ENCODE results near the gene EIF4G1.
"Not testable (repeated sequence)": the region's sequence is repeated elsewhere in the genome, so short reads cannot be mapped to it uniquely, and the experiment has no call there.

Gene EIF4G1, protein sequence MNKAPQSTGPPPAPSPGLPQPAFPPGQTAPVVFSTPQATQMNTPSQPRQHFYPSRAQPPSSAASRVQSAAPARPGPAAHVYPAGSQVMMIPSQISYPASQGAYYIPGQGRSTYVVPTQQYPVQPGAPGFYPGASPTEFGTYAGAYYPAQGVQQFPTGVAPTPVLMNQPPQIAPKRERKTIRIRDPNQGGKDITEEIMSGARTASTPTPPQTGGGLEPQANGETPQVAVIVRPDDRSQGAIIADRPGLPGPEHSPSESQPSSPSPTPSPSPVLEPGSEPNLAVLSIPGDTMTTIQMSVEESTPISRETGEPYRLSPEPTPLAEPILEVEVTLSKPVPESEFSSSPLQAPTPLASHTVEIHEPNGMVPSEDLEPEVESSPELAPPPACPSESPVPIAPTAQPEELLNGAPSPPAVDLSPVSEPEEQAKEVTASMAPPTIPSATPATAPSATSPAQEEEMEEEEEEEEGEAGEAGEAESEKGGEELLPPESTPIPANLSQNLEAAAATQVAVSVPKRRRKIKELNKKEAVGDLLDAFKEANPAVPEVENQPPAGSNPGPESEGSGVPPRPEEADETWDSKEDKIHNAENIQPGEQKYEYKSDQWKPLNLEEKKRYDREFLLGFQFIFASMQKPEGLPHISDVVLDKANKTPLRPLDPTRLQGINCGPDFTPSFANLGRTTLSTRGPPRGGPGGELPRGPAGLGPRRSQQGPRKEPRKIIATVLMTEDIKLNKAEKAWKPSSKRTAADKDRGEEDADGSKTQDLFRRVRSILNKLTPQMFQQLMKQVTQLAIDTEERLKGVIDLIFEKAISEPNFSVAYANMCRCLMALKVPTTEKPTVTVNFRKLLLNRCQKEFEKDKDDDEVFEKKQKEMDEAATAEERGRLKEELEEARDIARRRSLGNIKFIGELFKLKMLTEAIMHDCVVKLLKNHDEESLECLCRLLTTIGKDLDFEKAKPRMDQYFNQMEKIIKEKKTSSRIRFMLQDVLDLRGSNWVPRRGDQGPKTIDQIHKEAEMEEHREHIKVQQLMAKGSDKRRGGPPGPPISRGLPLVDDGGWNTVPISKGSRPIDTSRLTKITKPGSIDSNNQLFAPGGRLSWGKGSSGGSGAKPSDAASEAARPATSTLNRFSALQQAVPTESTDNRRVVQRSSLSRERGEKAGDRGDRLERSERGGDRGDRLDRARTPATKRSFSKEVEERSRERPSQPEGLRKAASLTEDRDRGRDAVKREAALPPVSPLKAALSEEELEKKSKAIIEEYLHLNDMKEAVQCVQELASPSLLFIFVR (N-terminal part only)

DNA sequence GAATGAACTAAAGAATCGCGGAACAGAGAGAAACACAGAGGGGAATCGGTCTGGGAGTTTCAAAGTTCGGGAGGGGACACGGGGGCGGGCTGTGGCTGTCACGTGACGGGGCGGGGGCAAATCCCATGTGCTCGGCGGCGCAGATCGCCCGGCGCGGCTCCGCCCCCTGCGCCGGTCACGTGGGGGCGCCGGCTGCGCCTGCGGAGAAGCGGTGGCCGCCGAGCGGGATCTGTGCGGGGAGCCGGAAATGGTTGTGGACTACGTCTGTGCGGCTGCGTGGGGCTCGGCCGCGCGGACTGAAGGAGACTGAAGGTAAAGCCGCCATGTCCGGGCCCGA lies at the start of gene EIF4G1:
Gene EIF4G1, plus strand, starts transcription at position 244 of the 337 bp plus-strand sequence. CDS start 1,191 bp downstream, outside the sequence.
- DNase-seq: peak; percentile 96

DNA sequence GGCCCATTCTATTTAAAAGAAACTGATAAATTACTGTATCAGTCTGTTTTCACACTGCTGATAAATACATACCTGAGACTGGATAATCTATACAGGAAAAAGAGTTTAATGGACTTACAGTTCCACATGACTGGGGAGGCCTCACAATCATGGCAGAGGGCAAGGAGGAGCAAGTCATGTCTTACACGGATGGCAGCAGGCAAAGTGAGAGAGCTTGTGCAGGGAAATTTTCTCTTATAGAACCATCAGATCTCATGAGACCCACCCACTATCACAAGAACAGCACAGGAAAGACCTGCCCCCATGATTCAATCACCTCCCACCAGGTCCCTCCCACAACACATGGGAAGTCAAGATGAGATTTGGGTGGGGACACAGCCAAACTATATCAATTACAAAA lies 47.2 kb upstream of the EIF4G1 start:
- DNase-seq: not testable (repeated sequence)

DNA sequence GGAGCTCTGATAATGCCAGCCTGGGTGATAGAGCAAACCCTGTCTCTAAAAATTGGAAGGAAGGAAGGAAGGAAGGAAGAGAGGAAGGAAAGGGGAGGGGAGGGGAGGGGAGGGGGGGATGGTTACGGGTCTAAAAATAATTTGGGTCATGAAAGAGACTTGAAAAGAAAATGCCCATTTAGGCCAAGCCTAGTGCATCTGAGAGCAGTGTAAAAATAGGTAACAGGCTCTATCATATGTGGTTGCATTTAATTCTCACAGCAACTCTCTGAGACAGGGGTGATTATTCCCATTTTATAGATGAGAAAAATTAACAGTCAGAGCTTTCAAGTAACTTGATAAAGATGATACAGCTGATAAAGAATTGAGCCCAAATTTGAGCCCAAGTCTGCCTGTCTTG lies 42.1 kb upstream of the EIF4G1 start:
- no peak for DNase-seq

DNA sequence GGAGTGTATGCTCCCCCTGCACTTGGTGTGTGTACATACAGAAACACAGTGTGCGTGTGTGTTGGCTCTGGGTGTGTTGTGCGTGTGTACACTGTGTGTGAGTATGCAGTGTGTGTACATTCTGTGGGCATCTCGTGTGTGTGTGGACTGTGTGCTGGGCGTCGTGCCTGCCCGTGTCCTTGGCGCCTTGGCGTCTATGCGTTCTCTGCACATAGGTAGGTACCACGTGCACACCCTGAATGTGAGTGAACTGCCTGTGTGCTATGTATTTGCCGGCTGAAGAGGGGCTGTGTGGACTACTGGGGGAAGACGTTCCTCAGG lies 39.1 kb upstream of the EIF4G1 start:
- no peak for DNase-seq

DNA sequence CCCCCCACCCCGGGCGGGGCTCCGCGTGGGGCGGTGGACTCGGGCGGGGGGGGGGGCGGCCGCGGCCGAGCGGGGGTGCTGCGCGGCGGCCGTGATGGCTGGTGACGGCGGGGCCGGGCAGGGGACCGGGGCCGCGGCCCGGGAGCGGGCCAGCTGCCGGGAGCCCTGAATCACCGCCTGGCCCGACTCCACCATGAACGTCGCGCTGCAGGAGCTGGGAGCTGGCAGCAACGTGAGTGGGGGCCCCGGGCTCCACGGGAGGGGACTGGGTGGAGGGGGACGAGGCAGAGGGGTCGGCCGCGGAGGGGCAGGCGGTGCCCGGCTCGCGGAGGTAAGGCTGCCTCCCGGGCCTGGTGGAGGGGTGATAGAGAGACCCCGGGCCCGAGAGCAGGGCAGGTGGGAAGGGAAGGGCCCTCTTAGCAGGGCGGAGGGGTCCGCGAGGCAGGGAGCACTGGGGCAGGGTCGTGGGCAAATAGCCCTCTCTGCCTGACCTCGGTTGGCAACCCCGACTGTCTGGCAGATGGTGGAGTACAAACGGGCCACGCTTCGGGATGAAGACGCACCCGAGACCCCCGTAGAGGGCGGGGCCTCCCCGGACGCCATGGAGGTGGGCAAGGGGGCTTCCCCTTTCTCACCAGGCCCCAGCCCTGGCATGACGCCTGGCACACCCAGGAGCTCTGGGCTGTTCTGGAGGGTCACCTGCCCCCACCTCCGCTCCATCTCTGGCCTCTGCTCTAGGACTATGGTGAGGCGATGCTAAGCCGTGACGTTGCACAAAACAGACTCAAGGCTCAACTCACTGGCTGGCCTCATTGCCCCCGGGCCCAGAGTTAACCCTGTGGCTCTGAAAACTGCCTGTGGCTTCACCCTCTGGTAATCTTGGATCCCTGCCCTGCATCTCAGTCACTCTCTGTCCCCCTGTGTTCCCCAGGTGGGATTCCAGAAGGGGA lies 38.2 kb upstream of the EIF4G1 start, which contains the start of gene ECE2:
Gene ECE2, plus strand, starts transcription at position 62 of the 950 bp plus-strand sequence. Its CDS starts 132 bp downstream, at position 194.
- DNase-seq: no peak

DNA sequence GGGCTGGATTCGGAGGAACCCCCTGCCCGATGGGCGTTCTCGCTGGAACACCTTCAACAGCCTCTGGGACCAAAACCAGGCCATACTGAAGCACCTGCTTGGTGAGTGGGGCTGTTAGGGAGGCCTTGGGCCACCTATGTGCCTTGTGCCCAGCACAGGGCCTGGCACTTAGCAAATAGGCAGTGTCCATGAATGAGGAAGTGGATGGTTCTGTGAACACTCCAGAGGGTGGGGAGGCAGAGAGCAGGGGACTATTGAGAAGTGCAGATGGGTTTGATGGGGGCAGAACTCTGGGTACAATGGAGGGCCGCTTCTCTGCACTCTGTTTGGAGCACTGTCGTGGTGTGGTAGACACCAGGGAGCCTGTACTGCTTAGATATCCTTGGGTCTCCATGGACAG lies 37.0 kb upstream of the EIF4G1 start:
- DNase-seq: no peak

DNA sequence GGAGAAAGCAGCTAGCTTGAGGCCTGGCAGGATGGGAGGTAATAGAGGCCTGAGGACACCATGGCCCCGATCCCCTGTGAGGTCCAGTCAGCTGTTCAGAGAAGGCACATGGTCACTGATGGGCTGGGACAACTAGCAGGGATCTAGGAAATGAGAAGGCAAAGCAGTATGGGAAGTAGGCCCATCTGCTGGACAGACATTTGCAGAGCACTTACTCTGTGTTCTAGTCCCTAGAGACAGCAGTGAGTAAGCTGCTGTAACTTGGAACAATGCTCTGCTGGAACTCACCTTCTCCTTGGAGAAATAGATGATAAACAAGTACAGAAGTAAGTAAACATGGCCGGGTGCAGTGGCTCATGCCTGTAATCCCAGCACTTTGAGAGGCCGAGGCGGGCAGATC lies 31.5 kb upstream of the EIF4G1 start:
- no peak for DNase-seq

DNA sequence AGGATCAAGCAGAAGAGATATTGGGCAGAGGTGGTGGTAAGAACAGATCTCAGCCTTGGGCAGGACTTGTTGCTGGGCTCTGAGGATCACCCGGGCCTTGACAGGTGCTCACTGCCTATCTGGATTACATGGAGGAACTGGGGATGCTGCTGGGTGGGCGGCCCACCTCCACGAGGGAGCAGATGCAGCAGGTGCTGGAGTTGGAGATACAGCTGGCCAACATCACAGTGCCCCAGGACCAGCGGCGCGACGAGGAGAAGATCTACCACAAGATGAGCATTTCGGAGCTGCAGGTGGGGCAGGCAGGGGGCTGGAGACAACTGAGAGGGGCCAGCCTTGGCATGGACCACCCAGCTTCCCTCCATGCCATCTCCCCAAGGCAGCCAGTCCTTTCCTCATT lies 30.7 kb upstream of the EIF4G1 start:
- DNase-seq: no peak

DNA sequence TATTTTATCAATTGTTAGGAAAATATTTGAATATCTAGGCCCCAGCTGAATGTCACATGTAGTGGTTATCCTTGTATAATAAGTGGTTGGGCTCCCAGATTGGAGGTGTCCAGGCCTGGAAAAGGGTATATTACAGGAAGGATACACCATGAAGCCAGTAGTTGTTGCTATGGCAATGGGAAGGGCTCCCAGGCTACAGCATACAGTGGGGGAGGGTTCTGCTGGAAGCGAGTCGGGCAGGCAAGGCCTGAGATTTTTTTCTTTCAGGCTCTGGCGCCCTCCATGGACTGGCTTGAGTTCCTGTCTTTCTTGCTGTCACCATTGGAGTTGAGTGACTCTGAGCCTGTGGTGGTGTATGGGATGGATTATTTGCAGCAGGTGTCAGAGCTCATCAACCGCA lies 29.7 kb upstream of the EIF4G1 start:
- peak; percentile 93 for DNase-seq

DNA sequence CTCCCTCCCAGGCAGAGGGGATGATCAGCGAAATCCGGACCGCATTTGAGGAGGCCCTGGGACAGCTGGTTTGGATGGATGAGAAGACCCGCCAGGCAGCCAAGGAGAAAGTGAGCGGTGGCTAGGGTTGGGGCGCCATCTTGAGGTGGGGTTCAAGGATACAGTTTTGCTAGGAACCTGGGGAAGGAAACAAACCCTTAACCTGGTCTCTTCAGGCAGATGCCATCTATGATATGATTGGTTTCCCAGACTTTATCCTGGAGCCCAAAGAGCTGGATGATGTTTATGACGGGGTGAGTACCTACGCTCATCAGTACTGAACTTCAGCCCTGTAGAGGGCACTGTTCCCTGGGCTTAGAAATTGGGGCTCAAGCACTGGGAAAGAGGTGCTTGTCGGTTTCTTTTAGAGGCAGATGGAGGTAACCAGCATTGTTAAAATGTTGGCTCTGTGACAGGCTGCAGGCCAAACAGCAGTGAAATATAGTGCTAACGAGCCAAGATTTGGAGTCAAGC lies 24.9 kb upstream of the EIF4G1 start:
- DNase-seq: peak; percentile 25

DNA sequence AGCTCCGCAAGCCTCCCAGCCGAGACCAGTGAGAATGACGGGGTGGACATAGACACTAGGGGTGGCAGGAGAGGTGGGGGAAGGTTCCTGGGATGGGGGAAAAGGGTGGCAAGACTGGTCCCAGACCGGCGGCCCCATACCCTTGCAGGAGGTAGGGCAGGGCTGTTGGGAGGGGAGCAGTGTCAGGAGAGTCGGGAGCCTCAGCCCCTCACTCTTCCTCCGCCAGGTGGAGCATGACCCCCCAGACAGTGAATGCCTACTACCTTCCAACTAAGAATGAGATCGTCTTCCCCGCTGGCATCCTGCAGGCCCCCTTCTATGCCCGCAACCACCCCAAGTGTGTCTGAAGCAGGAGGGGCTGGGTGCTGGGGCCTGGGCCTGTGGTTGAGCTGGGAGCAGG lies 24.1 kb upstream of the EIF4G1 start:
- DNase-seq: no peak

DNA sequence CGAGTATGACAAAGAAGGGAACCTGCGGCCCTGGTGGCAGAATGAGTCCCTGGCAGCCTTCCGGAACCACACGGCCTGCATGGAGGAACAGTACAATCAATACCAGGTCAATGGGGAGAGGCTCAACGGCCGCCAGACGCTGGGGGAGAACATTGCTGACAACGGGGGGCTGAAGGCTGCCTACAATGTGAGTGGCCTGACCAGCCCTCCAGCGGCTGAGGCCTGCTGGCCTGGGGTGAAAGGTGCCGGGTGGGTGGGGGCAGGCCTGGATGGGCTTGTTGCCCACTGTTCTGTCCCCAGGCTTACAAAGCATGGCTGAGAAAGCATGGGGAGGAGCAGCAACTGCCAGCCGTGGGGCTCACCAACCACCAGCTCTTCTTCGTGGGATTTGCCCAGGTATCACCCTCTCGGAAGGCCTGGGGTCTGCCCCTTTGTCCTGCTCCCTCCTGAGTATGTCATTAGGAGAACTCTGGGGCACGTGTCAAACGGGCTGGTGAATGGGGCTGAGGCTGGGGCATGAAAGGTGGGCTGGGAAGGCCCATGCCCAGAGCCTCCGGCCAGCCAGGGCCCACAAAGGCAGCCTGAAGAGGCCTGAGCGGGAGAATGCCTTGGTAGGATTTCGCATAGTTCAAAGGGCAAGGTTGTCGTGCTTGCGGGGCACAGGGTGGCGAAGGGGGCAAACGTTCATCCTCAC lies 23.2 kb upstream of the EIF4G1 start:
- DNase-seq: no peak

DNA sequence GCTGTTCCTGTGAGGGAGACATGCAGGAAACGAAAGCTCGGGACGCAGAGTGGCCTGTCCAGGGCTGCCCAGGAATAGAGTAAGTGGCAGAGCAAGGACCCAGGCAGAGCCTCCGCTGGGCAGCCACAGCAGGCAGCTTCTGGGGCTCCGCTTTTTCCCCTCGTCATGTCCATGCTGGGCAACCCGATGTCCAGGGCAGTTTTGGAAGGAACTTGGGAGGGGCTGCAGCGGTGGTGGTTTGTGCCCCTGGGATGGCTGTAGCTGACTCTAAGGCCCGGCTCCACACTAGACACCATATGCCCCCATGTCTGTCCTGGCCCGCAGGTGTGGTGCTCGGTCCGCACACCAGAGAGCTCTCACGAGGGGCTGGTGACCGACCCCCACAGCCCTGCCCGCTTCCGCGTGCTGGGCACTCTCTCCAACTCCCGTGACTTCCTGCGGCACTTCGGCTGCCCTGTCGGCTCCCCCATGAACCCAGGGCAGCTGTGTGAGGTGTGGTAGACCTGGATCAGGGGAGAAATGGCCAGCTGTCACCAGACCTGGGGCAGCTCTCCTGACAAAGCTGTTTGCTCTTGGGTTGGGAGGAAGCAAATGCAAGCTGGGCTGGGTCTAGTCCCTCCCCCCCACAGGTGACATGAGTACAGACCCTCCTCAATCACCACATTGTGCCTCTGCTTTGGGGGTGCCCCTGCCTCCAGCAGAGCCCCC lies 22.5 kb upstream of the EIF4G1 start:
- no peak for DNase-seq

DNA sequence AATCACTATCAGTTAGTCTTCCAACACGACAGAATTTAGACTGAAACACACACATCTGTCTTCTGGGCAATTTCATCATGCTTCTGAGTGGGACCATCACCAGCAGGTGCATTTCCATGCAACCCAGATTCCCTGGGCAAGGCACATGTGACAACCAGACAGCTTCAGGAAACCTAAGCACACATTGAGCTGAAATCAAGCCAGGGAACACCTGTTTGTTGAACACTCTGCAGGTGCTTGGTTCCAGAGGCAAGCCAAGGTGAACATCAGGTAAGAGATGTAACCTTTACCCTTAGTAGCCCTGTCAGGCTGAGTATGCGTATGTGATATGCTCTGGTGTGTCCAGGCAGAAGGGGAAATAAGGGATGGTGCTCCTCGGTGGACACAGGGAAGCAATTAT lies 18.6 kb upstream of the EIF4G1 start:
- DNase-seq: no peak

DNA sequence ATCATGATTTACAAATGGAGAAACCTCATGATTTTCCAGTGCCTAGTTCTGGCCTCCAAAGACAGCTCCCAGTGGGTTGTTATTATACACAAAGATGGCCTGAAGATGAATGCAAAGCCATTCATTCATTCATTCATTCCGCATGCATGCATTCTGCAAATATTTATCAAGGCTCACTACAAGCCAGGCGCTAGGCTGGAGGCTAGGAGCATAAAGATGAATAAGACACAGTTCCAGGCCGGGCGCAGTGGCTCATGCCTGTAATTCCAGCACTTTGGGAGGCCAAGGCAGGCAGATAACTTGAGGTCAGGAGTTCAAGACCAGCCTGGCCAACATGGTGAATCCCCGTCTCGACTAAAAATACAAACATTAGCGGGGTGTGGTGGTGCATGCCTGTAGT lies 17.8 kb upstream of the EIF4G1 start:
- DNase-seq: no peak

DNA sequence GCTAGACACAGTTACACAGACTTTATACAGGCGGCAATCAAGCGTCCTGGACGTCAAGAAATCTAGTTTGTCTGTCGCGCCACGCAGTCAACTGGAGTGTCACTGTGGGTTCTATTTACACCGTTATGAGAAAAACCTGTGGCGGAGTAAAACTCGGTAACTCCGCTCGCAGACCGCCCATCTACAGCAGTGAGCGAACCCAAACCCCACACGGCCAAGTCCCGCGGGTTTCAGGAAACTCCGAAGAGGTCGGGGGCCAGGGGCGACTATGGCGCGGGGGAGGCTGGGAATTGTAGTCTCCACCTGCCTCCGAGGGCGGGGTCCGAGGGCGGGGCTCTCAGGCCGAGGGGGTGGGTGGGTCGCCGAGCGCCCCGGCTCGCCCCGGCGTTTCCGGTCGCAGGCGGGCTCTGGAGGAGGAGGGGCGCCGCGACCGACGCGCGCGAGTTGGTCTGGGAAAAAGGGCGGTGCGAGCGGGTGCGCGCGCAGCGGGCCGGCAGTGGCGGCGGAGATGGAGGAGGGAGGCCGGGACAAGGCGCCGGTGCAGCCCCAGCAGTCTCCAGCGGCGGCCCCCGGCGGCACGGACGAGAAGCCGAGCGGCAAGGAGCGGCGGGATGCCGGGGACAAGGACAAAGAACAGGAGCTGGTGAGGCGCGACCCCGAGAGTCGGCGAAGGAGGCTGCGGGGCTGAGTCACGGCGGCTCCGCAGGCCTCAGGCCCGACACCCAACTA lies 15.5 kb upstream of the EIF4G1 start, which contains the start of gene PSMD2:
Gene PSMD2, plus strand, starts transcription at position 483 of the 729 bp plus-strand sequence. Its CDS starts 26 bp downstream, at position 509.
- peak; percentile 96 for DNase-seq

DNA sequence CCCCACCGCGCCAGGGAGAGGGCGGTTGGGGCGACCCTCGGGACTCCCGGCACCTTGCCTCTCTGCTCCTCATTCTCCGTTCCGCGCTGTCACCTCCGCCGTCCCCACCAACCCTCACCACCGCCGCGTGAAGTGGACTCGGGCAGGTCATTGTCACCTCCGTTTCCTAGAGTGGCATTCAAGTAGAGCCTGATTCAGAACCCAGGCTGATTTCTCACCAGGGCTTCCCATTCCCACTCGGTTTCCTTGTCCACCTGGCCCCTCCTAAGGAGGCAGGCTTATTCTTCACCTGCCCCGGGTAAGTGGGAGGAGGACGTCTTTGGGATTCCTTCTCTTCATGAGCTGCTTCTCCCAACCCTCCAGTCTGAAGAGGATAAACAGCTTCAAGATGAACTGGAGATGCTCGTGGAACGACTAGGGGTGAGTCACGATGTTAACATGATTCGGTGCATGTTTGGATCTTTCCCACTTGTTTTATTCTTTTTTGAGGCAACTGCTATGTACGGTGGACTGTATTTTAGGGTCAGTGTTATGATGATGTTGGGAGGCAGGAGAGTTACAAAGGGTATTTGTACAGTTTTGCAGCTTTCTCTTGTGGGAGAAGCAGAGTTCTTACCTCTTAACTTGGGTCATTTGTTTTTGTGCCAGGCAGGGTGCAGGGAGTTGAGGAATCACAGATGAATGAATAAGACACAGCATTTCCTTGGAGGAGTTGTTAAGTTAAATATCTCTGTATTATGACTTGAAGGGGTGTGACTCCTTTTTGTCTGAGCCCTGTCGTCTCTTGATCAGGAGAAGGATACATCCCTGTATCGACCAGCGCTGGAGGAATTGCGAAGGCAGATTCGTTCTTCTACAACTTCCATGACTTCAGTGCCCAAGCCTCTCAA lies 14.7 kb upstream of the EIF4G1 start:
- no peak for DNase-seq

DNA sequence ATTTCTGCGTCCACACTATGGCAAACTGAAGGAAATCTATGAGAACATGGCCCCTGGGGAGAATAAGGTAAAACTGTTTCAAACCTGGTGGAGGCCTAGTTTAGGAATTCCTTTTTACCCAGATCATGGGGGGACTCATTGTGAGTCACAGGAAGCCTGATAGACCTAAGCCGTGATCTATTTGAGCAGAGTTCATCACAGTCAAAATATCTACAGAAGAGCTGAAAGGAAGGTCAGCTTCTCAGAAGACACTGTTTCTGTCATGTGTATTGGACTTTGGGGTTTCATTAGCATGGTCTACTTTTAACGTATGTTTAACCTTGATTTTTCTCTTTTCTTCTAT lies 14.1 kb upstream of the EIF4G1 start:
- no peak for DNase-seq

DNA sequence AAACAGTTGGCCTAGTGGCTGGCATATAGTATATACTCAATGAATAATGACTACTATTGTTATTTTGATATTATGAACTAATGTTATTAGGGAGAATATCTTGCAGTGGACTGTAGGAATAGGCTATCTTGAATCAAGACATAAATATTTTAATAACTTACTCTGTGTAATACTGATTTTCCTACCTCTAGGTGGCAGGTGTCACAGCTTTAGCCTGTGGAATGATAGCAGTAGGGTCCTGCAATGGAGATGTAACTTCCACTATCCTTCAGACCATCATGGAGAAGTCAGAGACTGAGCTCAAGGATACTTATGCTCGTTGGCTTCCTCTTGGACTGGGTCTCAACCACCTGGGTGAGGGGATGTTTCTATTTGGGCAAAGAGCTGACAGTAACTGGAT lies 8.8 kb upstream of the EIF4G1 start:
- no peak for DNase-seq

Measured in NCI-H2227 treated with DMSO at 0.1 percent for 48 hours (cell line).